Muscle of back (tissue), 11 donors: ENCODE measurements around the gene WNT3A. TPM values are rescaled to one million over a fixed set of nuclear protein-coding genes. Genes with fewer than 3 reads are reported as not detected.

Experiments used
- DNase-seq, 3 donors: peaks; one replicate each; pipeline versions ENCODE4 v3.0.0 to v3.0.0-alpha.2; 2013
- polyA plus RNA-seq, 10 donors: library from polyadenylated mRNA; unstranded; fragments of 120-200 nt; gene quantifications; one replicate each; pipeline ENCODE4 v1.2.1, GENCODE V29; 2013; ENCODE audit not compliant: insufficient read length in 10 of 10

Gene WNT3A
- polyA plus RNA-seq, 10 donors, result 0.55 to 0.95 TPM; not detected in 8

DNA sequence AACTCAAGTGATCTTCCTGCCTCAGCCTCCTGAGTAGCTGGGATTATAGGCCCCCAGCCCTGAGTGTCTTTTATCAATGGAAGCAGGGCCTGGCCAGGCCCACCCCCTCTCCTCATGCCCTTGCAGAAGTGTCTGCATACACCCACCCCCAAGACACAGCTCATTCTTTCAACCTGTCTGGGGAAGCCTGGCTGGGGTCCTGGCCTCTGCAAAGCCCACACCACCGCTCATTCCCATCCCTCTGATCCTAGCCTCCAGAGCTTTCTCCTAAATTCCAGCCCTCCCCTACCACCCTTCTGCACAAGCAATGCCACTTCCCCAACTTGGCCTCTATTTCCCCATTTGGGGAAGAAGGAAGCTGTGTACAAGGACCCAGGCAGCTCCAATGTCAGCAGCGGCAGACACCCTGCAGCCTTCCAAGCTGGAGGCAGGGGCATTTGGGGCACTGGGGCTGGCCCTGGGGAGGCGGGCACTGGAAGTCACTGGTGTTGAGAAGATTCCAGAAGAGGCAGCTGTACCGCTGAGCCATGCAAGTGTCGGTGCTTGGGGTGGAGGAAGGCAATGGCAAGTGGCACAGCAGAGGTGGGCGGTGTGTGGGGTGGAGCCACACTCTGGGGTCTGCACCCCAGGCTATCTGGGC, 42.0 kb downstream of the WNT3A start:
- DNase-seq, result no peak

DNA sequence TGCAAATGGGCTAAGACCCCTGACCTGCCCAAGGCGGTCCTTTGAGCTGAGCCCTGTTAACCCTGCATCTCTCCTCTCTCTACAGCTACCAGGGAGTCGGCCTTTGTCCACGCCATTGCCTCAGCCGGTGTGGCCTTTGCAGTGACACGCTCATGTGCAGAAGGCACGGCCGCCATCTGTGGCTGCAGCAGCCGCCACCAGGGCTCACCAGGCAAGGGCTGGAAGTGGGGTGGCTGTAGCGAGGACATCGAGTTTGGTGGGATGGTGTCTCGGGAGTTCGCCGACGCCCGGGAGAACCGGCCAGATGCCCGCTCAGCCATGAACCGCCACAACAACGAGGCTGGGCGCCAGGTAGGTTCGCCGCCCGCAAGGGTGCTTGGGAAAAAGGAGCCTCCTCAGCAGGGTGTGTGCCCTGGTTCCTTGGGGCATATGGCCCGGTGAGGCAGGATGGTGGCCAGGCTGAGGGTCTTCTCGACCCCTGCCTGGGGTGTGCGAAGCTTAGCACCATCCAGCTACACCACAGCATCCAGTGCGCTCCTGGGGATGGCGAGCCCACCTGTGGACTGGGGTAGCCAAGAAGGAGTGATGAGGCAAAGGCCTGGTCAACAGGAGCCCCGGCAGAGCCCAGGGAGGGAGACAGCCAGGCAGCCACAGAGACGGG, 43.9 kb downstream of the WNT3A start:
- no peak for DNase-seq

DNA sequence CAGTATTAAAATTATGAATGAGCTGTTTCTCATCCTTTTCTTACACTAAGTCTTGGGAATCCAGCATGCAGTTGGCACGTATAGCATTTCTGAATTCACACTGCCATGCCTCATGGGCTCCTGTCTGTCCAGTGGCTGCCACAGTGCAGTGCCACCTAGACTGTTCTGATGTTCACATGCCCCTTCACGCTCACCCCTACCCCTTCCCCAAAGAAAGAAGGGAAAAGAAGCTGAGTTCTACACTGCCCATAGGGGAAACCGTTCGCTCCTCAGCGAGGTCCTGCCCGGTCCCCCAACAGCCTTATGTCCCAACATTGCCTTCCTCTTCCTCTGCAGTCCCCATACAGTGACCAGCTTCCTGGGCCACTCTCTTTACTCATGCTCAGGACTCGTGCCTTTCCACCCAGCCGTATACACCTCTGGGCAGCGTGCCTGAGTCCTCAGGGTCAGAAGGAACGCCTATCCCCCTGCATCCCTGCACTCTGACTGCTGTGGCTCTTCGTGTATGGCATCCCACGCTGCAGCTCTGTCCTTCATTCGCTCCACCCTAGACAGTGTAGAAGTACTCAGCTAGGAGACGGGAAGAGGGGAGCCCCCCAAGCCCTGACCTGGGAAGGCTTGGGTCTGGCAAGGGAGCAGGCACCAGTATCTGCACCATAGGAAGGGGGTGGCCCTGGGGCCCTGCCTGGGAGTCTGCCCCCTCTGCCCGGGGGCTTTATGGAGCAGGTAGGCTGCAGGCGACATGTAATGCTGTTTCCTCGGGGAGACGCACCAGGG, 51.6 kb downstream of the WNT3A start:
- no peak for DNase-seq

DNA sequence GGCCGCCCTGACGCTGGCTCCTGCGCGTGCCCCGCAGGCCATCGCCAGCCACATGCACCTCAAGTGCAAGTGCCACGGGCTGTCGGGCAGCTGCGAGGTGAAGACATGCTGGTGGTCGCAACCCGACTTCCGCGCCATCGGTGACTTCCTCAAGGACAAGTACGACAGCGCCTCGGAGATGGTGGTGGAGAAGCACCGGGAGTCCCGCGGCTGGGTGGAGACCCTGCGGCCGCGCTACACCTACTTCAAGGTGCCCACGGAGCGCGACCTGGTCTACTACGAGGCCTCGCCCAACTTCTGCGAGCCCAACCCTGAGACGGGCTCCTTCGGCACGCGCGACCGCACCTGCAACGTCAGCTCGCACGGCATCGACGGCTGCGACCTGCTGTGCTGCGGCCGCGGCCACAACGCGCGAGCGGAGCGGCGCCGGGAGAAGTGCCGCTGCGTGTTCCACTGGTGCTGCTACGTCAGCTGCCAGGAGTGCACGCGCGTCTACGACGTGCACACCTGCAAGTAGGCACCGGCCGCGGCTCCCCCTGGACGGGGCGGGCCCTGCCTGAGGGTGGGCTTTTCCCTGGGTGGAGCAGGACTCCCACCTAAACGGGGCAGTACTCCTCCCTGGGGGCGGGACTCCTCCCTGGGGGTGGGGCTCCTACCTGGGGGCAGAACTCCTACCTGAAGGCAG, 52.3 kb downstream of the WNT3A start:
- peak in 1 of 3 donors; percentile 14 for DNase-seq

DNA sequence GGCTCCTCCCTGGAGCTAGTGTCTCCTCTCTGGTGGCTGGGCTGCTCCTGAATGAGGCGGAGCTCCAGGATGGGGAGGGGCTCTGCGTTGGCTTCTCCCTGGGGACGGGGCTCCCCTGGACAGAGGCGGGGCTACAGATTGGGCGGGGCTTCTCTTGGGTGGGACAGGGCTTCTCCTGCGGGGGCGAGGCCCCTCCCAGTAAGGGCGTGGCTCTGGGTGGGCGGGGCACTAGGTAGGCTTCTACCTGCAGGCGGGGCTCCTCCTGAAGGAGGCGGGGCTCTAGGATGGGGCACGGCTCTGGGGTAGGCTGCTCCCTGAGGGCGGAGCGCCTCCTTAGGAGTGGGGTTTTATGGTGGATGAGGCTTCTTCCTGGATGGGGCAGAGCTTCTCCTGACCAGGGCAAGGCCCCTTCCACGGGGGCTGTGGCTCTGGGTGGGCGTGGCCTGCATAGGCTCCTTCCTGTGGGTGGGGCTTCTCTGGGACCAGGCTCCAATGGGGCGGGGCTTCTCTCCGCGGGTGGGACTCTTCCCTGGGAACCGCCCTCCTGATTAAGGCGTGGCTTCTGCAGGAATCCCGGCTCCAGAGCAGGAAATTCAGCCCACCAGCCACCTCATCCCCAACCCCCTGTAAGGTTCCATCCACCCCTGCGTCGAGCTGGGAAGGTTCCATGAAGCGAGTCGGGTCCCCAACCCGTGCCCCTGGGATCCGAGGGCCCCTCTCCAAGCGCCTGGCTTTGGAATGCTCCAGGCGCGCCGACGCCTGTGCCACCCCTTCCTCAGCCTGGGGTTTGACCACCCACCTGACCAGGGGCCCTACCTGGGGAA, 53.0 kb downstream of the WNT3A start:
- peak in 1 of 3 donors; percentile 22 for DNase-seq

DNA sequence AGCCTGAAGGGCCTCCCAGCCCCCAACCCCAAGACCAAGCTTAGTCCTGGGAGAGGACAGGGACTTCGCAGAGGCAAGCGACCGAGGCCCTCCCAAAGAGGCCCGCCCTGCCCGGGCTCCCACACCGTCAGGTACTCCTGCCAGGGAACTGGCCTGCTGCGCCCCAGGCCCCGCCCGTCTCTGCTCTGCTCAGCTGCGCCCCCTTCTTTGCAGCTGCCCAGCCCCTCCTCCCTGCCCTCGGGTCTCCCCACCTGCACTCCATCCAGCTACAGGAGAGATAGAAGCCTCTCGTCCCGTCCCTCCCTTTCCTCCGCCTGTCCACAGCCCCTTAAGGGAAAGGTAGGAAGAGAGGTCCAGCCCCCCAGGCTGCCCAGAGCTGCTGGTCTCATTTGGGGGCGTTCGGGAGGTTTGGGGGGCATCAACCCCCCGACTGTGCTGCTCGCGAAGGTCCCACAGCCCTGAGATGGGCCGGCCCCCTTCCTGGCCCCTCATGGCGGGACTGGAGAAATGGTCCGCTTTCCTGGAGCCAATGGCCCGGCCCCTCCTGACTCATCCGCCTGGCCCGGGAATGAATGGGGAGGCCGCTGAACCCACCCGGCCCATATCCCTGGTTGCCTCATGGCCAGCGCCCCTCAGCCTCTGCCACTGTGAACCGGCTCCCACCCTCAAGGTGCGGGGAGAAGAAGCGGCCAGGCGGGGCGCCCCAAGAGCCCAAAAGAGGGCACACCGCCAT, 53.8 kb downstream of the WNT3A start:
- peak in 1 of 3 donors; percentile 48 for DNase-seq

DNA sequence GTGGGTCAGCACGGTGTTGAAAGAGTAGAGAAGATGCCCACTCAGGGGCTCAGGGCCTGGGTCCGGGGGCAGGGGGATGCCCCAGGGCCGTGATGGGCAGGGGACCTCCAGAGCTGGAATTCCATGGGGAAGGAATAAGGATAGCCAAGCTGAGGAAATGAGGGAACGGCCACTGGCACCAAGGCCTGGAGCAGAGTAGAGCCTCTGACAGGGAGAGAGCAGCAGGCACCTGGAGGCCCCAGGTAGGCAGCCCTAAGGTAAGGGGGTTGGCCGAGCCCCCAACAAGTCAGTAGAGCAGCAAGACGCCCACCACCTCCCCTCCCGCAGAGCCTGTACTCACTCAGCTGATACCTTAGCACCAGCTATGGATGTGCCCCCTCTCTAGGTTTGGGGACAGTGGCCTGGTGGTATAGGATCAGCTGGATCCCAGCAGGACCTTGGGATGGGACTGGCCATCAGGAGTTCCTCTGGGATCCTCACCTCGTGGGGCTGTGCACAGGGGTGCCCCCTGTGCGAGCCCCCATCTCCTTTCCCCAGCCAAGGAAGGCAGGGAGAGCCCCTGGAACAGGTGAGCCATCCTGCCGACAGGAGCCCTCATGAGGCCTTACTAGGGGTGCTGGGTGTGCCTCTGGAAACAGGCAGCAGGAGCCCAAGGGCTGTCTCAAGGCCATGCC, 54.8 kb downstream of the WNT3A start:
- DNase-seq, result no peak

DNA sequence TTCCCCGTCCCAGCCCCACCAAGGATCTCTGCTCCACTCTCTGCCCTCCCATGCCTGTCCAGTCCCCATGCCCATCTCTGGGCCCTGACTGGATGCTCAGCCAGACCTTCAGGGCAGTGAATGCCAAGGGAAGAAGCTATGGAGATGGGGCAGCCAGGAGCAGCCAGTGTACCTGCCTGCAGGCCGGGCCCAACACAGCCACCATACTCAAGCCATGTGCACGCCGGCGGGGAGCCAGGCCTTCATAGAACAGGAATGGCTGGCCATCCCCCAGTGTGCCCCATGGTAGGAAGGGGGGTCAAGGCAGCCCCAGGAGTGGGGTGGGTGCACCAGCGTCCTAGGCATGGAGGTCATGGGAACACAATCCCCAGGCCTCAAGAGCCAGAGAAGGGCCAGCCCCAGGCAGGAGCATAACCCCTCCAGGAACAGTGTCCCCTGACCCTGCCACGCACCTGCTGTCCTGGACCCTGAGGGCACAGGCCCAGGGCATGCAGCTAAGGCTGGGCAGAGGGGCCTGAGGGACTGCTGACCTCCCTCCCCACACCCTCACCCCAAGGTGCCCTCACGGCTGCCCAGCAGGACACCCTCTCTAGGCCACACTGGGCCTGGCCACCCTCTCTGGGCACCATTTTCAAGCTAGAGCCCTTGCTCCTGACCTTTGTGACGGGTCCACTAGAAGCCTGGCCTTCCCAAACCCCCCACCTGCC, 55.4 kb downstream of the WNT3A start:
- no peak for DNase-seq

DNA sequence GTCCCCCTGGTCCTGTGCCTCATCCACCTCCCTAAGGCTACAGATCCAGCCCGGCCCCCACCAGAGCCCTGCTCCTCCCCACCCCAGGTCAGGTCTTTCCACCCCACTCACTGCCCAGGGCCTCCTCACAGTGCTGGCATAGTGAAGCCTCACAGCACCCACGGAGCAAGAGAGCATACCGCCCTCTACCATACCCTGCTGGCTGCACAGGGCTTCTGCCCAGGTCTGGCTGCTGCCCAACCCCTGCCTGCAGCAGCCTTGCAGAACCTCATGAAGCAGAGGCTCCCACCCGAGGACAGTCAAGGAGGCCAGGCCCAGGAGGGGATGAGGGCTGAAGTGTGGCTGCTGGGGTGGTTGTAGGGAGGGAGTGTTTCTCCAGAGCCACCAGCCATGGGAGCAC, 56.0 kb downstream of the WNT3A start:
- no peak for DNase-seq

DNA sequence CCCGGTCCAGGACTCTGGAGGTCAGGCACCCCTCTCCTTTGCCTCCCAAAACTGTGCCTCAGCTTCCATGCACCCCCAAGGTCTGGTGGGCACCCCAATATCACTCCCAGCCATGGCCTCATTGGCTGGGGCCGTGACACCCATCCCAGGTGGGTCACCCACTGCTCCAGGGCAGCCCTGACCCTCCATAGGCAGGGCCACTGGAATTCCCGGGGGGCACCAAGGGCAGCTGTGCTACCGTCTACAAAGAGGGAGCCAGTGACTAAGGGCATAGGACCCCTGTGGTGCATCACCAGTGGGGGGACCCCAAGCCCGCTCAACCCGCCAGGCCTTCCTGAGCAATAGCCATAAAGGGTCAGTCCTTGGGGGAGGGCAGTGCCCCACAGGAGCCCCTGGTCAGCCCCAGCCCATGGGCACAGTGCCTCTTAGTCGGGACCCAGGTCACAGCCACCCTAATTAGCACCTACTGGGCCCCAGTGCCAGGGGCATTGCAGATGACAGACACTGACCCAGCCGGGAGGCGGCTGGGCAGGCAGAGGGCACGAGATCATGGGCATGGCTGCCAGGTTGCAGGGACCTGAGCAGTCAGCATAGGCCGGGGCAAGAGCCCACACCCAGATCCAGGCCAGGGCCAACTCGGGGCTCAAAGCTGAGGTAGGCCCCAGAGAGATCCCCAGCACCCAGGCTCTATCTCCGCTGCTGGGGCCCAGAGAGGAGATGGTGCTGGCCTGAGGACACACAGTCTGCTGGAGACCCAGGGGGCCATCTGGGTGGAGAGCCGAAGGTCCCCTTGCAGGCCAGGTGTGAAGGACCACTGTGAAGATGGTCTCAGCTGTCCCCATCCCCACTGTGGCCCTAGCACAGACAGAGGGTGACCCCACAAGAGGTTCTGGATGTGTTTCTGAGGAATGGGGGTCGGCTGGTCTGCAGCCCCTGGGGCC, 56.7 kb downstream of the WNT3A start:
- DNase-seq, result no peak

DNA sequence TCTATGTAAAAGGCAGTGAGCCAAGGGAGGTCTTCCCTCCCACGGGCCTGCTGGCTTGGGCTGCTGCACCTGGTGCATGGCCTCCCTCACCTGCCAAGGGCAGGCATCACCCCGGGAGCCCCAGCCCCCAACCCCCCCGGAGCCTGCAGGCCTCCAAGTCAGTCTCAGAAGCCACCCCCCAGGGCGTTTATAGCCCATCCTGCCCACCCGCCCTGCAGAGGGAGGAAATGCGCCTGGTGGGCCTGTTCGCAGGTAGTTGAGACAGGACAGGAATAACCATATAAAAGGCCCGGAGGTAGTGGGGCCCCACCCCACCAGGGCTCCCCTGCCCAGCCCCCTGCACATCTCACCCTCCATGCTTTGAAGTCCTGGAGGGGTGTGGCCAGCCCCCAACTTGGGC, 57.5 kb downstream of the WNT3A start:
- no peak for DNase-seq

DNA sequence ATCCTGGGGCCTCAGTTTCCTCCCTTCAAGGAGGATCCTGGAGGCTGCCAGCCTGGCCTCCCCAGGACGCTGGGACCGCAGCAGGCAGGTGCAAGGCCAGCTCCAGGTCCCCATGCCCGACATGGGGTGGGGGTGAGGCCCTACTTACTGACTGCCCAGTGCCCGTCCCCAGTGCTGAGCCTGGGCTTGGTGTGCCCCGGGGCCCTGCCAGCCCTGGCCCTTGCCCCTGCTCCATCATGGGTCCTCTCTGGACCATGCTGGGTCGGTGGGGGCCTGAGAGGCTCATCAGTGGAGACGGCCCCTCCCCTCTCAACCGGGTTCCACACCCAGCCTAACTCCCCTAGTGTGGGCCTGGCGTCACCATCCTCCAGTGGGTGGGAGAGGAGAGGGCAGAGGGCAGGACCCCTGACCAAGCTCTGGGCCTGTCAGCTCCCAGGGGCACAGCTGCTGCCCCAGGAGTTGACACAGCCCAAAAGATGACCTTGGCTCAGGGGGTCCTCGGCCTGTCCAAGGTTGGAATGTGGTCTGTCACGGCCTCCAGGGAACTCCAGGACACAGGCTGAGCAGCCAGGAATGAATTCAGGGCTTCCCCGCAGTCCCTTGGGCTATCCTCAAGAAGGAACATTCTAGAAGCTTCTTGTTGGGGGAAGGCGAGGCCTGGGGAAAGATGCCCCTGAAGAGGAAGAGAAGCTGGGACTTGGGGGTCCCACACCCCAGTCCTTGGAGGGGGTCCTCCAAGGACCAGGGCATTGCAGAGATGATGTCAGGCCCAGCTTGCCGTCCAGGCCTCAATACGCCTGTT, 58.1 kb downstream of the WNT3A start:
- DNase-seq, result no peak

DNA sequence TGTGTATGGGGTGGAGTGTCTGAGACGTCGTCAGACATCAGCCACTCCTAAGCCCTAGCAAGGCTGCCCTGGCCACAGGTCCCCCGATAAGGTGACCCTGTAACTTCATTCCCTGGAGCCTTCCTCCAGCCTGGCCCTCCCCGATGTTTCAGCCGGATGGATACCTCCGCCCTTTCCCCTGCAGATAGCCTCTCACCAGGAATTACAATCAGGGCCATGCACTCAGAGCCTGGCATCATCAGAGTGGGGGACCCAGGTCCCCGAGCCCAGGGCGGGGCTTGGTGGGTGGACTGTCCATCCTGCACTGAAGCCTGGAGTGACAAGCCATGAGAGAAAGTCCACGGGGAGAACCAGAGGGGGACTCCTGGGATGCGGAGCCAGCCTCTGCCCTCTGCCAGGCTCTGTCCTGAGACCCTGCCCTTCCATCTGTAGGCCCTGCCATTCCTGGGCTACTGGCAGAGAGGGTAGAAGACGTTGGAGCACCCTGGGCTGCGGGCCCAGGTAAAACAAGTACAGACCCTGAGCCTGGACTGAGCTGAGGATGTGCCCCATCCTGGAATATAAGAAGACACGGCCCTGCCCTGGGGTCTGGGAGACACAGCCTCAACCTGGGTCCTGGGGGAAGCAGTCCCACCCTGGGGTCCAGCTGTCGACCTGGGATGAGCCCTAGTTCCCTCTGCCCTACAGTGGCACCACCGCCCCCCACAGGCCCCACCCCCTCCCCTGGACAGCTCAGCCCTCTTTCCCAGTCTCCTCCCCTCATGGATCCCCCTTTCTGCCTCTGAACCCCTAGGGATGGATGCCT, 58.9 kb downstream of the WNT3A start:
- DNase-seq, result no peak

DNA sequence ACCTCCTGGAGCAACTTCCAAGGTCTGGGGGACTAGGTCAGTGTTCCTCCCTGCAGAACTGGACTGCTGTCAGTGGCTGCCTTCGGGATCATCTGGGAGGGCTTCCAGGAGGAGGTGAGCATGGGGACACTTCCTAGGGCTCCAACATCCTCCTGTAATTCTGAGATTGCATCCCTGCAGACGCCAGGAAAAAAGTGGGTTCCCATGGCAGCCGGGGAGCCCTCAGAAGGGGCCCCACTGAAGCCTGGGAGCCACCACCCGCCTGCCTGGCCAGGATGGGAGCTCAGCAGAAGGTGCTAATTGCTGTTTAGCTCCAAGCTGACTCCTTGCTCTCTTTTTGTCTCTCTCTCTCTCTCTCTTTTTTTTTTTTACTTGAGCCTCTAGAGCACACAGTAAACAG, 59.6 kb downstream of the WNT3A start:
- no peak for DNase-seq

DNA sequence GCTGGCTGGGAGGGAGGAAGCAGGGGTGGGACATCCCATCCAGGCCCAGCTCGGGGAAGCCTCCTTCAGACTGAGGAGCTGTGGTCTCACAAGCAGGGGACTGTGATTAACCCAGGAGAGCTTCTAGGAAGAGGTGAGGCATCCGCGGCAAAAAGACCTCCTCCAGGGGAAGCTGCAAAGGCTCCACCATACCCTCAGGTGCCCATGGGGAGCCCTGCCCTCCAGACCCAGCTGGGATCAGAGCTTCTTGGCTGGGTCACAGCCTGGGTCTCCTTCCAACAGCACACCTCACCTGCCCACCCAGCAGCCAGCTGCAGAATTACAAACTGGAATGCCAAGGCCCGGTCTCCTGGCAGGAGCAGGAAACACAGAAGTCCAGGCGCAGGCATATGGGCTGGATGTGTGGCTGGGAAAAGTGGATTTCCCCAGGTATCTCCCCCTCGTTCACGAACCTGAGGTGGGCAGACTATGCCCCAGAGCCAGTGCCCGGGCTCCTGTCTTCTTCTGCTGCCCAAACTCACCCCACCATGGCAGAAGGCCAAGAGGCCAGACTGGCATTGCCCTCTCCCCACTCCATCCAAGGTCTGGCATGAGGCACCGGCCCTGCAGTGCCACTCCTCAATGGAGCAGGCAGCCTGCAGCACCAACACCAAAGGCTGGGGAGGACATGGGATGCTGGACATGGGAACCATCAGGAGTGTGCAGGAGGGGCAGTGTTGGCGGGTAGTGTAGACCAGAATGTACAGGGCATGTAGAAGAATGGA, 60.3 kb downstream of the WNT3A start:
- DNase-seq, result no peak

DNA sequence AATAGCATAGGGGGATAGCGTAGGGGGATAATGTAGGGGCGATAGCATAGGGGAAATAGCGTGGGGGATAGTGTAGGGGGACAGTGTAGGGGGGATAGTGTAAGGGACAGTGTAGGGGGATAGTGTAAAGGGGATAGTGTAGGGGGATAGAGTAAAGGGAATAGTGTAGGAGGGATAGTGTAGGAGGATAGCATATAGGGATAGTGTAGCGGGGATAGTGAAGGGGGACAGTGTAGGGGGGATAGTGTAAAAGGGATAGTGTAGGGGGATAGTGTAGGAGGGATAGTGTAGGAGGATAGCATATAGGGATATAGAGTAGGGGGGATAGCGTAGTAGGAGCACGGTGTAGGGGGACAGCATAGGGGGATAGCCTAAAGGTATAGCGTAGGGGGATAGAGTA, 61.6 kb downstream of the WNT3A start:
- DNase-seq, result no peak
